ENCODE measurements around the gene KLF4.
A peak's percentile ranks its signal among the peaks of the same experiment; 100 is the strongest.

Gene KLF4

GRCh38 chr9:107447834-107448233, 41.7 kb downstream of the KLF4 start:
- no peak for TF ChIP-seq CTCF (IDR thresholded peaks at IDR 0.05)
- Mint-ChIP-seq H3K27ac (no peak overlapping the region), H3K9me3 (no peaks in the 10 kb centered on the region)

GRCh38 chr9:107447081-107447480, 42.5 kb downstream of the KLF4 start:
- Mint-ChIP-seq H3K27me3 (ENCODE audit: low read depth, poor library complexity) (peaks cover 3% of the 10 kb centered on the region), H3K9me3 (no peaks in the 10 kb centered on the region), H3K4me3 (no peak overlapping the region), H3K27ac (no peak overlapping the region), H3K36me3 (ENCODE audit: low read depth) (no peaks in the 10 kb centered on the region), H3K4me1 (no peaks in the 10 kb centered on the region)
- no peak for TF ChIP-seq CTCF (IDR thresholded peaks at IDR 0.05)
- no peak for DNase-seq

More at GRCh38 chr9:107447834-107448233, 41.7 kb downstream of the KLF4 start:
- peaks cover 7% of the 10 kb centered on the region for H3K27me3 Mint-ChIP-seq (ENCODE audit: low read depth, poor library complexity)
- no peaks in the 10 kb centered on the region for H3K4me1 Mint-ChIP-seq
- H3K4me3 Mint-ChIP-seq: no peak overlapping the region
- no peak for DNase-seq
- no peaks in the 10 kb centered on the region for H3K36me3 Mint-ChIP-seq (ENCODE audit: low read depth)

GRCh38 chr9:107446491-107446890, 43.1 kb downstream of the KLF4 start:
- Mint-ChIP-seq H3K9me3 (no peaks in the 10 kb centered on the region), H3K36me3 (ENCODE audit: low read depth) (no peaks in the 10 kb centered on the region), H3K27me3 (ENCODE audit: low read depth, poor library complexity) (peaks cover 3% of the 10 kb centered on the region), H3K4me3 (no peak overlapping the region), H3K4me1 (no peaks in the 10 kb centered on the region), H3K27ac (no peak overlapping the region)
- no peak for DNase-seq
- no peak for TF ChIP-seq CTCF (IDR thresholded peaks at IDR 0.05)

- no peak for DNase-seq
- TF ChIP-seq CTCF (IDR thresholded peaks at IDR 0.05): no peak
- H3K9me3 Mint-ChIP-seq: no peaks in the 10 kb centered on the region
- H3K36me3 Mint-ChIP-seq (ENCODE audit: low read depth): no peaks in the 10 kb centered on the region
- H3K4me1 Mint-ChIP-seq: peaks cover 7% of the 10 kb centered on the region
- no peak overlapping the region for H3K27ac Mint-ChIP-seq
- H3K27me3 Mint-ChIP-seq (ENCODE audit: low read depth, poor library complexity): no peaks in the 10 kb centered on the region
- H3K4me3 Mint-ChIP-seq: no peak overlapping the region
These were observed 45.8 kb downstream of the KLF4 start for GRCh38 chr9:107443786-107444185.

- peaks cover 8% of the 10 kb centered on the region for H3K27me3 Mint-ChIP-seq (ENCODE audit: low read depth, poor library complexity)
- DNase-seq: no peak
- no peaks in the 10 kb centered on the region for H3K36me3 Mint-ChIP-seq (ENCODE audit: low read depth)
- no peaks in the 10 kb centered on the region for H3K9me3 Mint-ChIP-seq
- no peak overlapping the region for H3K27ac Mint-ChIP-seq
- H3K4me3 Mint-ChIP-seq: no peak overlapping the region
- peaks cover 14% of the 10 kb centered on the region for H3K4me1 Mint-ChIP-seq
- TF ChIP-seq CTCF (IDR thresholded peaks at IDR 0.05): no peak
These were observed 49.5 kb downstream of the KLF4 start for GRCh38 chr9:107439991-107440456.

- Mint-ChIP-seq H3K9me3 (no peaks in the 10 kb centered on the region), H3K27ac (no peak overlapping the region), H3K4me3 (no peak overlapping the region), H3K36me3 (ENCODE audit: low read depth) (no peaks in the 10 kb centered on the region), H3K27me3 (ENCODE audit: low read depth, poor library complexity) (peaks cover 8% of the 10 kb centered on the region), H3K4me1 (peaks cover 14% of the 10 kb centered on the region)
- DNase-seq: peak; percentile 3
- no peak for TF ChIP-seq CTCF (IDR thresholded peaks at IDR 0.05)
These were observed 51.1 kb downstream of the KLF4 start for GRCh38 chr9:107438211-107439031.
